Bronchial epithelial cell (primary cell): Measurements from ENCODE around the gene FBLN5. TPM values are rescaled to one million over a fixed set of nuclear protein-coding genes. Genes with fewer than 3 reads are reported as not detected.

Source experiments
- DNase-seq: peaks from one replicate; pipeline ENCODE4 v3.0.0-alpha.2; 2010; ENCODE audit warnings: low read depth
- FAIRE-seq: peaks from 2 replicates; lab custom pipeline; 2011; peaks lifted over from hg19 to GRCh38; lab: Jason Lieb, UNC
- H3K27me3 ChIP-seq: 2 replicates; pipeline ENCODE4 v1.5.1; 2011; ENCODE audit warnings: low read length; ENCODE audit not compliant: control insufficient read depth, insufficient read depth
- H3K36me3 ChIP-seq: 2 replicates; pipeline ENCODE4 v1.5.1; 2011; ENCODE audit warnings: low read length; ENCODE audit not compliant: control insufficient read depth, insufficient read depth
- H3K4me3 ChIP-seq: 2 replicates; pipeline ENCODE4 v1.5.1; 2011; ENCODE audit warnings: mild to moderate bottlenecking, low read depth, low read length, control low read depth
- total RNA-seq: library from RNA; depleted of rRNA; stranded (reverse); fragments of >200 nt; gene quantifications from 2 replicates; pipeline ENCODE4 v1.2.1, GENCODE V29; 2014
- TF ChIP-seq, protein P1 (sequence below): IDR thresholded peaks from 2 replicates; pipeline ENCODE4 v1.5.1; 2011; ENCODE audit warnings: mild to moderate bottlenecking, moderate library complexity, low read length, control low read depth, inconsistent platforms; ENCODE audit not compliant: insufficient read depth, severe bottlenecking

Gene FBLN5
- total RNA-seq, 1 donor from 2014 or later = 0.26 TPM

DNA sequence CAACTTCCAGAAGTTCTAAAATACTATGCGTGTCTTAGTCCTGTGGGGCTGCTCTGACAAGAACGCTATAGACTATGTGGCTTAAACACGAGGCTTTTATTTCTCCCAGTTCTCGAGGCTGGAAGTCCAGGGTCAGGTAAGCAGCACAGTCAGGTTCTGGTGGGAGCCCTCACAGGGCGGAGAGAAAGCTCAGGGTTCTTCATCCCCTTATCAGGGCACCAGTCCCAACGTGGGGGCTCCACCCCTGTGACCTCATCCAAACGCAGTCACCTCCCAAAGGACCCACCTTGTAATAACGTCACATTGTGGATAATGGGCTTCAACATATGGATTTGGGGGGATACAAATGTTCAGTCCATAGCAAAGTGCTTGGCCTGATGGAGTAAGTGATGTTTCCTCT, 43.0 kb downstream of the FBLN5 start:
- Histone ChIP-seq H3K36me3 (no peaks in the 10 kb centered on the region), H3K27me3 (peaks cover 2% of the 10 kb centered on the region), H3K4me3 (no peak overlapping the region)
- TF ChIP-seq, protein P1, sequence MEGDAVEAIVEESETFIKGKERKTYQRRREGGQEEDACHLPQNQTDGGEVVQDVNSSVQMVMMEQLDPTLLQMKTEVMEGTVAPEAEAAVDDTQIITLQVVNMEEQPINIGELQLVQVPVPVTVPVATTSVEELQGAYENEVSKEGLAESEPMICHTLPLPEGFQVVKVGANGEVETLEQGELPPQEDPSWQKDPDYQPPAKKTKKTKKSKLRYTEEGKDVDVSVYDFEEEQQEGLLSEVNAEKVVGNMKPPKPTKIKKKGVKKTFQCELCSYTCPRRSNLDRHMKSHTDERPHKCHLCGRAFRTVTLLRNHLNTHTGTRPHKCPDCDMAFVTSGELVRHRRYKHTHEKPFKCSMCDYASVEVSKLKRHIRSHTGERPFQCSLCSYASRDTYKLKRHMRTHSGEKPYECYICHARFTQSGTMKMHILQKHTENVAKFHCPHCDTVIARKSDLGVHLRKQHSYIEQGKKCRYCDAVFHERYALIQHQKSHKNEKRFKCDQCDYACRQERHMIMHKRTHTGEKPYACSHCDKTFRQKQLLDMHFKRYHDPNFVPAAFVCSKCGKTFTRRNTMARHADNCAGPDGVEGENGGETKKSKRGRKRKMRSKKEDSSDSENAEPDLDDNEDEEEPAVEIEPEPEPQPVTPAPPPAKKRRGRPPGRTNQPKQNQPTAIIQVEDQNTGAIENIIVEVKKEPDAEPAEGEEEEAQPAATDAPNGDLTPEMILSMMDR = no peak
- FAIRE-seq = peak; percentile 13
- DNase-seq = no peak

DNA sequence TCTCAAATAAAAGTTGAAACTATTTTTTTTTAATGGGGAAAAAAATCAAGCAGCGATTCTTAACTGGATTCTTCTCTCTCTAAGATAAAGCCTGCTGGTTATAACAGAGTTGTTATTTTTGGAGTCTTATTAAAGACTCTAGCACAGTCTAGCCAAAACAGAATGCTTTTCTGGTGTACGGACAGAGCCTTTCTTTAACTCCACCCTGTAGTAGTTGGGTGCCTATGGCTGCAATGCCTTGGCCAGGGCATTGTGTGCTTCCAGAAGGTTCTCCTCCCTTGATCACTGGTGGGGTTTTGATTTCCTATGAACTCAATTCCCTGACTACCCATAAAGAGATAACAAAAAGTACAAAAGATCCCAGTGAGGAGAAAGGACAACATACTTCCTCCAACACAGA, 44.4 kb downstream of the FBLN5 start:
- H3K27me3 ChIP-seq = peaks cover 2% of the 10 kb centered on the region
- DNase-seq = no peak
- TF ChIP-seq, protein P1 = no peak
- FAIRE-seq = no peak
- no peaks in the 10 kb centered on the region for H3K36me3 ChIP-seq
- H3K4me3 ChIP-seq = no peak overlapping the region

DNA sequence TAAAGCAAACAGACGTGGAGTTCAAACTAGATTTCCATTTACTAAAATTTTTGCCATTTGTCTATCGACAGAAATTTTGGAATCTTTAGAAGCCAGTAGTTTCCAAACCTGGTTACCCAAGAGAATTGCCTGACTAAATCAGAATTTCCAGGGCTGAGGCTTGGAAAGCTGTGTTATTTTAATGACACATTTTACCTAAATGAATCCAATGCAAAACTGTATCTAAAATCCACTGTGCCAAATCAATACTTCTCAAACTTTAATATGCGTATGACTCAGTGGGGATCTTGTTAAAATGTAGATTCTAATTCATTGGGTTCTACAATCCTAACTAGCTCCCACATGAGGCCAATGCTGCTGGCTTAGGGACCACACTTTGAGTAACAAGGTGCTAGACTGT, 45.2 kb downstream of the FBLN5 start:
- Histone ChIP-seq H3K27me3 (peaks cover 2% of the 10 kb centered on the region), H3K4me3 (no peak overlapping the region), H3K36me3 (no peaks in the 10 kb centered on the region)
- DNase-seq (no peak), FAIRE-seq (no peak)
- TF ChIP-seq, protein P1 = no peak

DNA sequence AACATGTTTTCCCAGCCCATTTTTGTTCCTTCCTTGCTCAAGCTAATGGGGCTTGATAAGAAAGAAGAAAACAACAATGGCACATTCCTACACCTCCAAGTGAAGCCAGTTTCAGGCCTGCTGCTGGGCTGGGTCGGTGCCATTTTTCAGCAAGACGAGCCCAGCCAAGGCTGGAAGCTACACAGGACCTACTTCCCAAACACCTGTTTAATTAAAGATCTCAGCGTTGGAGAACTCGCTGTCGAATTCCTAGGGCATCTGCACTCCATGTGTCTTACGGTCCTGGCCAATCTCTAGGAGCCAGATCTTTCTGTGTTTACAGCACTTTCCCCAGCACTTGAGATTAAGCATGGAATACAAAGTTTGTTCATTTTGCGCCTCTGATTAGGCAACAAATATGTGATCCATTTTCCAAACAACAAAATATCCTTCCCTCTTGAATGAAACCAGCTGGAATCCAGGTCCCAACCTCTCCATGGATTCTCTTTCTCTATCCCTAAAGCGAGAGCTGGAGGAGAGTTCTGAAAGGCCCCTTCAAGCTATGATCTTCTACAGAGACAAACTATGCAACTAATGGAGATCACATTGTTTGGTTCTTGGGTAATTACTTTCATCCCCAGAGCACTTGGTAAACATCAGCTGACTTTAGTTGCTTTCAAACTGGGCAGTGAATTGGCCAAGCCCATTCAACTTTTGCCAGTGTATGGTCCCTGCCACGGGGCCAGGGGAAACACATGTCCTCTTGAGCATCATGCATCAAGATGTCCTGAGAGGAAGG, 45.9 kb downstream of the FBLN5 start:
- H3K4me3 ChIP-seq = no peak overlapping the region
- FAIRE-seq = no peak
- no peak for DNase-seq

DNA sequence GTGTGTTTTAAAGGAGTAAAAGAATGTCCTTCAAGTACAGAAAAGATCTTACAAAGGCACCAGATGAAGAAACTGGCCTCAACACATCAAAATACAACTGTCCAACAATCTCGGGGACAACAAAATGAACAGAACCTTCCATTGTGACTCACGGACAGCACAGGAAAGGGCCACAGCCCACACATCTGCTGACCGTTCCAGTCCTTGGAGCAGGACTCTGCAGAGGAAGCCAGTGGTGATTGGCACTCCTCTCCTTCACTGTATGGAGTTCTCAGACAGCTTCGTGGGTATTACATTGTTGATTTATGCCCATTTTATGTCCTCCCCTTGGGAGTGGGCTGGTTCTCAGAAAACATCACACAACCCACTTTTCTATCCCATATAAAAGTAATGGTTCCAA, 47.7 kb downstream of the FBLN5 start:
- Histone ChIP-seq H3K4me3 (no peak overlapping the region), H3K36me3 (no peaks in the 10 kb centered on the region), H3K27me3 (peaks cover 2% of the 10 kb centered on the region)
- DNase-seq (no peak), FAIRE-seq (peak; percentile 75)
- TF ChIP-seq, protein P1 = no peak

More for the DNA sequence above, 45.9 kb downstream of the FBLN5 start:
- Histone ChIP-seq H3K27me3 (peaks cover 4% of the 10 kb centered on the region), H3K36me3 (no peaks in the 10 kb centered on the region)
- TF ChIP-seq, protein P1 = no peak

DNA sequence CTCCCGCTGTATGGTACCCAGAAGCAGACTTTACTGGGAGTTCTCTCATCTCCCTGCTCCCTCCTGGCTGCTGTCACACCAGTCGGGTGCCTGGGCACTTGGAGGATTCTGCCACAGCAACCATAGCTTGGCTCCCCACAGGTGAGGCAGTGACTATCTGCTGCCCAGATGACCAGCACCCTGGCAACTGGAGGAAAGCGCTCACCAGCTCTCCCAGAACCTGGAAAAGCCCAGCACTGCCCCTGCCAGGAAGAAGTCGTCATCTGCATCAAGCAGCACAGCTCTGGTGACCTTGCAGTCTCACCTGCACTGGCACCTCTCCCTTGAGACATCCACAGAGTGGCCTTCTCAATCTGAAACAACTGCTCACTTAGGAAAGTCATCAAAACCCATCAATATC, 48.3 kb downstream of the FBLN5 start:
- no peak for DNase-seq
- no peak overlapping the region for H3K4me3 ChIP-seq
- TF ChIP-seq, protein P1 = no peak
- H3K36me3 ChIP-seq = no peaks in the 10 kb centered on the region
- H3K27me3 ChIP-seq = peaks cover 2% of the 10 kb centered on the region
- FAIRE-seq = peak; percentile 62
